ENCODE results near the gene CYB561. TPM values are rescaled to one million over a fixed set of nuclear protein-coding genes. Genes with fewer than 3 reads are reported as not detected.

CYB561 gene
- total and polyA plus RNA-seq, 8 donors: 54.0 to 79.3 (median 63.4) TPM

DNA sequence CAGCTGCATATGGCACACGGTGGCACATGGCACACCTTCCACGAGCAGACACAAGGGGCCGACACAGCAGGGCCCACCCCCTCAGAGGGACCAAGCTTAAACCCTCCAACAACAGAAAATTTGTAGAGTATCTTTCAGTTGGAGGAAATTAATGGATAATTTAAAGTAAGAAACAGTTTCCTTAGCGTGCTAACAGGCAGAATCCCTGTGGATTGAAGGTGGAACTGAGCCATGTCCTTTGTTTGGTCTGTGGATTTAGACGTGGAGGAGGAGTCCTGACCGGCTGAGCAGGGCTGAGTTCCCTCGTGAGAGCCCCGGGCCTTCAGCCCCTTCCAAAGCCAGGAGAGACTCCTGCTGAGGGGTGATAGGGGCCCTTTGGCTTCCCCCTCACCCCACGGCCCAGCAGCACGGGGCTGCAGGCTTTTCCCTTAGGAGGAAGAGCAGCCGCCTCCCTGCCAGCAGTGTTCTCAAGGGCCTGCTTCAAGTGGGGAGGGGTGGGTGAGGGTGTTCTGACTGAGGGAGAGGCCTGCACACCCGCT, 1.4 kb upstream of the CYB561 start:
- TF ChIP-seq, protein P1, sequence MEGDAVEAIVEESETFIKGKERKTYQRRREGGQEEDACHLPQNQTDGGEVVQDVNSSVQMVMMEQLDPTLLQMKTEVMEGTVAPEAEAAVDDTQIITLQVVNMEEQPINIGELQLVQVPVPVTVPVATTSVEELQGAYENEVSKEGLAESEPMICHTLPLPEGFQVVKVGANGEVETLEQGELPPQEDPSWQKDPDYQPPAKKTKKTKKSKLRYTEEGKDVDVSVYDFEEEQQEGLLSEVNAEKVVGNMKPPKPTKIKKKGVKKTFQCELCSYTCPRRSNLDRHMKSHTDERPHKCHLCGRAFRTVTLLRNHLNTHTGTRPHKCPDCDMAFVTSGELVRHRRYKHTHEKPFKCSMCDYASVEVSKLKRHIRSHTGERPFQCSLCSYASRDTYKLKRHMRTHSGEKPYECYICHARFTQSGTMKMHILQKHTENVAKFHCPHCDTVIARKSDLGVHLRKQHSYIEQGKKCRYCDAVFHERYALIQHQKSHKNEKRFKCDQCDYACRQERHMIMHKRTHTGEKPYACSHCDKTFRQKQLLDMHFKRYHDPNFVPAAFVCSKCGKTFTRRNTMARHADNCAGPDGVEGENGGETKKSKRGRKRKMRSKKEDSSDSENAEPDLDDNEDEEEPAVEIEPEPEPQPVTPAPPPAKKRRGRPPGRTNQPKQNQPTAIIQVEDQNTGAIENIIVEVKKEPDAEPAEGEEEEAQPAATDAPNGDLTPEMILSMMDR (IDR thresholded peaks at IDR 0.05): no peak
- no peaks in the 10 kb centered on the region for H3K36me3 ChIP-seq
- DNase-seq: no peak
- intact Hi-C loops (cut with DNase I): no loop called here
- no peak for ATAC-seq
- H3K27me3 ChIP-seq: no peaks in the 10 kb centered on the region
- H3K4me1 ChIP-seq: peaks cover 12 to 16% (median 13%) of the 10 kb centered on the region in 3 donors
- H3K9me3 ChIP-seq: no peaks in the 10 kb centered on the region
- FAIRE-seq: no peak
- no peak overlapping the region for H3K4me3 ChIP-seq
- WGBS, 2 donors: 44 to 49% methylated on average over 12 of the region's 12 CpGs
- H3K27ac ChIP-seq: peak overlapping the region; percentile 93 to 98 (median 96)

- FAIRE-seq (no peak), DNase-seq (peak; percentile 56 to 90 (median 74)), ATAC-seq (peak; percentile 16 to 58 (median 49))
- Histone ChIP-seq H3K27me3 (no peaks in the 10 kb centered on the region), H3K9me3 (no peaks in the 10 kb centered on the region), H3K4me1 (peaks cover 12 to 16% (median 16%) of the 10 kb centered on the region in 3 donors), H3K36me3 (no peaks in the 10 kb centered on the region), H3K27ac (peak overlapping the region; percentile 93 to 98 (median 96)), H3K4me3 (peak overlapping the region; percentile 43 to 78 (median 62))
- WGBS, 2 donors: 49 to 51% methylated on average over 36 to 44 of the region's 44 CpGs
- intact Hi-C loops (cut with DNase I): no loop called here
- TF ChIP-seq, protein P1 (IDR thresholded peaks at IDR 0.05): no peak
These were observed 806 bp upstream of the CYB561 start for GRCh38 chr17:63446753-63447470.

GRCh38 chr17:63445571-63445953, 544 bp downstream of the CYB561 start:
- Histone ChIP-seq H3K27ac (peak overlapping the region; percentile 93 to 98 (median 96)), H3K4me3 (peak overlapping the region; percentile 43 to 78 (median 62)), H3K9me3 (no peaks in the 10 kb centered on the region), H3K27me3 (no peaks in the 10 kb centered on the region), H3K4me1 (peaks cover 12 to 20% (median 16%) of the 10 kb centered on the region in 3 donors), H3K36me3 (no peaks in the 10 kb centered on the region)
- TF ChIP-seq, protein P1 (IDR thresholded peaks at IDR 0.05): no peak
- FAIRE-seq (no peak), DNase-seq (peak; percentile 67 to 90 (median 74)), ATAC-seq (peak; percentile 61 to 73 (median 66))
- WGBS, 2 donors: 0 to 1% methylated on average over 23 to 24 of the region's 24 CpGs
- intact Hi-C loops (cut with DNase I): no loop called here

DNA sequence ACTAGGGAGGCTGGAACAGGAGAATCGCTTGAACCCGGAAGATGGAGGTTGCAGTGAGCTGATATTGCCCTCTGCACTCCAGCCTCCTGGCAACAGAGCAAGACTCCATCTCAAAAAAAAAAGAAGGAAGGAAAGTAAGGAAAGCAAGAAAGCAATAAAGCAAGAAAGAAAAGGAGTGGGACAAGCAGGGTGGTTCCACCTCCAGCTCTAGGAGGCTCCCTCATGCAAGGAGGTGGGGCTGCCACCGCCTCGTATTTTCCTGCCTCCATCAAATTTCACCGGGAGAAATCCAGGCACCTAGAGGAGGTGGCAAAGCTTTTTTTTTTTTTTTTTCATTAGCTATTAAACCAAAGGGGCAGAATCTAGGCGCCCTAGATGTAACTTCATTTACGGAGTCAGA, 1.0 kb downstream of the CYB561 start:
- Histone ChIP-seq H3K9me3 (no peaks in the 10 kb centered on the region), H3K27me3 (no peaks in the 10 kb centered on the region)
- WGBS, 2 donors: 17 to 18% methylated on average over 7 of the region's 7 CpGs

More for the DNA sequence above, 1.0 kb downstream of the CYB561 start:
- ATAC-seq (peak in 1 of 4 donors; percentile 5), DNase-seq (no peak), FAIRE-seq (no peak)
- intact Hi-C loops (cut with DNase I): no loop called here
- peak overlapping the region; percentile 93 to 98 (median 96) for H3K27ac ChIP-seq
- peaks cover 12 to 20% (median 16%) of the 10 kb centered on the region in 3 donors for H3K4me1 ChIP-seq
- peak overlapping the region; percentile 43 to 78 (median 62) for H3K4me3 ChIP-seq
- TF ChIP-seq, protein P1 (IDR thresholded peaks at IDR 0.05): no peak
- H3K36me3 ChIP-seq: no peaks in the 10 kb centered on the region
